ENCODE measurements around the gene CTDSP1. TPM values are rescaled to one million over a fixed set of nuclear protein-coding genes. Genes with fewer than 3 reads are reported as not detected.

Gene CTDSP1
- total RNA-seq, 6 experiments from 2014 or later: 55.1 to 95.9 (median 75.6) TPM

GRCh38 chr2:218431878-218432277, 32.2 kb downstream of the CTDSP1 start:
- TF ChIP-seq POLR2A (IDR thresholded peaks at IDR 0.05) (no peak), CTCF (IDR thresholded peaks at IDR 0.05) (no peak)
- peak in 1 of 3 donors; percentile 40 for DNase-seq
- no peaks in the 10 kb centered on the region for H3K27me3 ChIP-seq
- WGBS (ENCODE audit: insufficient coverage, low coverage, low lambda C conversion rate, missing lambda C conversion rate): 84% methylated on average over 3 of the region's 10 CpGs
- H3K27ac ChIP-seq: no peak overlapping the region
- intact Hi-C loops (cut with DNase I): no loop called here
- ATAC-seq: peak in 1 of 4 donors; percentile 7
- no peaks in the 10 kb centered on the region for H3K9me3 ChIP-seq
- no peak overlapping the region for H3K4me3 ChIP-seq
- H3K4me1 ChIP-seq: peaks cover 0 to 5% (median 0%) of the 10 kb centered on the region in 4 donors
- H3K36me3 ChIP-seq: peaks cover 0 to 19% (median 6%) of the 10 kb centered on the region in 4 donors

DNA sequence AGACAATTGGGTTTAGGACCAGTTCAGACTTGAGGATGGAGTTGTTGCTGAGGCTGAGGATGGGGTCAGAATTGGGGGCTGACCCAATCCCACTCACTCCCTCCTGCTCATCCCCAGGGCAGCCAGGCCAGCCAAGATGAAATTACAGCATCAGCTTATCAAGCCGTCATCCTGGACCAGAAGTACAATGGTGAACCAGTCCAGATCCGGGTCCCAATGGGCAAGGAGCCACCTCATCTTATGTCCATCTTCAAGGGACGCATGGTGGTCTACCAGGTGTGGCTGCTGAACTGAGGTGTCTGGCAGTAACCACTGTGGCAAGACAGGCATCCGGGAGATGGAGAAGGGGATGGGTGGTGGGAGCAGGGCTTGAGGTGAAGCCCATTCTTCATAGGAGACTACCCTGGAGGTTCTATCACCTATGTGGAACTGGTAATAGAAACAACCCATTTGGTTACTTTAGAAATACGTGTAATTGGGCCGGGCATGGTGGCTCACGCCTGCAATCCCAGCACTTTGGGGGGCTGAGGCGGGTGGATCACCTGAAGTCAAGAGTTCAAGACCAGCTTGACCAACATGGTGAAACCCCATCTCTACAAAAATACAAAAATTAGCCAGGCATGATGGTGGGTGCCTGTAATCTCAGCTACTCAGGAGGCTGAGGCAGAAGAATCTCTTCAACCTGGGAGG, 33.2 kb downstream of the CTDSP1 start:
- Histone ChIP-seq H3K36me3 (peaks cover 0 to 21% (median 6%) of the 10 kb centered on the region in 4 donors), H3K27me3 (no peaks in the 10 kb centered on the region), H3K27ac (no peak overlapping the region), H3K9me3 (no peaks in the 10 kb centered on the region), H3K4me3 (no peak overlapping the region), H3K4me1 (peaks cover 0 to 5% (median 0%) of the 10 kb centered on the region in 4 donors)
- ATAC-seq (no peak), DNase-seq (peak in 1 of 3 donors; percentile 18)
- intact Hi-C loops (cut with DNase I): no loop called here
- TF ChIP-seq POLR2A (IDR thresholded peaks at IDR 0.05) (no peak), CTCF (IDR thresholded peaks at IDR 0.05) (no peak)
- WGBS (ENCODE audit: insufficient coverage, low coverage, low lambda C conversion rate, missing lambda C conversion rate): 97% methylated on average over 7 of the region's 8 CpGs

- ATAC-seq (no peak), DNase-seq (no peak)
- Histone ChIP-seq H3K36me3 (peaks cover 0 to 15% (median 2%) of the 10 kb centered on the region in 4 donors), H3K4me3 (no peak overlapping the region), H3K4me1 (peaks cover 0 to 5% (median 0%) of the 10 kb centered on the region in 4 donors), H3K27me3 (no peaks in the 10 kb centered on the region), H3K9me3 (no peaks in the 10 kb centered on the region), H3K27ac (no peak overlapping the region)
- WGBS (ENCODE audit: insufficient coverage, low coverage, low lambda C conversion rate, missing lambda C conversion rate): 90% methylated on average over 6 of the region's 9 CpGs
- intact Hi-C loops (cut with DNase I): no loop called here
- TF ChIP-seq POLR2A (IDR thresholded peaks at IDR 0.05) (no peak), CTCF (IDR thresholded peaks at IDR 0.05) (no peak)
These were observed 34.8 kb downstream of the CTDSP1 start for GRCh38 chr2:218434456-218434855.

DNA sequence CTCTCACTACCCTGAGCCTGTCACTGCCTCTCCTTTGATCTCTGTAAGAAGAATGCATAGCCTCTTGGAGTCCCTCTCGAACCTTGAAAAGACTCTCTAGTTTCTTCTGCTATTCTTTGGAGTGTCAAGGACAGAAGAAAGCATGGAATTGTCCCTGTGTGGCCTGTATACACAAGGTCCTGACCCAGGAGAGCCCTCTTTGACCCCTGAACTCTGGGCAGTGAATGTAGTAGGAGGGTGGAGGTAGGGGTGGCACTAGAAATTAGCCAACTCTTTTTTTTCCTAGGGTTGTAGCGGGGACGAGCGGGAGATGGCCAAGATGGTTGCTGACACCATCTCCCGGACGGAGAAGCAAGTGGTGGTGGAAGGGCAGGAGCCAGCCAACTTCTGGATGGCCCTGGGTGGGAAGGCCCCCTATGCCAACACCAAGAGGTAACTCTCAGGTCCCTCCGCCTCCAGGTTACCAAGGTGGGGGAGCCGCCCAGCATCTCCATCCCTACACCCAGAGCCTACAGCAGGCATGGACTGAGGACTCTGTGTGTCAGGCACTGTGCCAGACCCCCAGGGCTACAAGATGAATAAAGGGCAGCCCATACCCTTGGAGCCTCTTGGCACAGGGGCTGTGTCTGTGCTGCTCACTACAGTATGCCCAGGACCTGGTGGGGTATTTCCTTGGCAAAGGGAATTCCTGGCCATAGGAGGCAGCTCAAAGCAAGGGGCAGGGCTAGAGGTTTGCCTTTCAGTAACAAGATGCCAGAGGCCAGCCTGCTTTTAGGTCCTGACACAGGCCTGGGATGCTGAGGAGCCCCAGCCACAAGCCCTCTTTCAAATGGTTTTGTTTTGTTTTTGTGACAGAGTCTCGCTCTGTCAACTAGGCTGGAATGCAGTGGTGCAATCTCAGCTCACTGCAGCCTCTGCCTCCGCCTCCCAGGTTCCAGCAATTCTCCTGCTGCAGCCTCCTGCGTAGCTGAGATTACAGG, 35.6 kb downstream of the CTDSP1 start:
- intact Hi-C loops (cut with DNase I): no loop called here
- H3K4me1 ChIP-seq: peaks cover 0 to 5% (median 0%) of the 10 kb centered on the region in 4 donors
- no peak overlapping the region for H3K4me3 ChIP-seq
- TF ChIP-seq CTCF (IDR thresholded peaks at IDR 0.05): no peak
- no peak for TF ChIP-seq POLR2A (IDR thresholded peaks at IDR 0.05)
- ATAC-seq (peak; percentile 13 to 66 (median 32)), DNase-seq (no peak)
- WGBS (ENCODE audit: insufficient coverage, low coverage, low lambda C conversion rate, missing lambda C conversion rate): 93% methylated on average over 8 of the region's 11 CpGs
- H3K27me3 ChIP-seq: no peaks in the 10 kb centered on the region
- H3K27ac ChIP-seq: no peak overlapping the region
- no peaks in the 10 kb centered on the region for H3K9me3 ChIP-seq
- H3K36me3 ChIP-seq: peaks cover 0 to 20% (median 2%) of the 10 kb centered on the region in 4 donors

Data from right lobe of liver (tissue), 6 donors.